GM19452 (cell line): Measurements from ENCODE around the gene GALC.

ENCODE experiments used
- ATAC-seq: cut with Tn5 transposase; IDR thresholded peaks from one replicate; pipeline ENCODE4 v1.9.1; 2021; ENCODE audit not compliant: unreplicated experiment

GALC gene

GRCh38 chr14:87960013-87960787, 32.8 kb downstream of the GALC start:
- no peak for ATAC-seq

- no peak for ATAC-seq
These were observed 37.5 kb downstream of the GALC start for GRCh38 chr14:87955501-87955900.

- ATAC-seq = peak; percentile 93
These were observed 40.5 kb downstream of the GALC start for GRCh38 chr14:87952307-87953094.

- no peak for ATAC-seq
These were observed 47.9 kb downstream of the GALC start for GRCh38 chr14:87944987-87945604.

GRCh38 chr14:87940894-87941293, 52.1 kb downstream of the GALC start:
- ATAC-seq = no peak

GRCh38 chr14:87940382-87940781, 52.6 kb downstream of the GALC start:
- peak; percentile 99 for ATAC-seq

- no peak for ATAC-seq
These were observed 57.1 kb downstream of the GALC start for GRCh38 chr14:87935886-87936285.

- ATAC-seq = no peak
These were observed 57.7 kb downstream of the GALC start for GRCh38 chr14:87935081-87935828.

GRCh38 chr14:87934185-87934584, 58.8 kb downstream of the GALC start:
- ATAC-seq = no peak

GRCh38 chr14:87916886-87917275, 76.1 kb downstream of the GALC start:
- no peak for ATAC-seq

- ATAC-seq = no peak
These were observed 76.7 kb downstream of the GALC start for GRCh38 chr14:87916103-87916885.

GRCh38 chr14:87908550-87908949, 84.4 kb downstream of the GALC start:
- ATAC-seq = no peak

- no peak for ATAC-seq
These were observed 91.3 kb downstream of the GALC start for GRCh38 chr14:87901652-87902051.

GRCh38 chr14:87901236-87901635, 91.7 kb downstream of the GALC start:
- ATAC-seq = no peak

GRCh38 chr14:87899228-87899627, 93.8 kb downstream of the GALC start:
- no peak for ATAC-seq

GRCh38 chr14:87898301-87898700, 94.7 kb downstream of the GALC start:
- no peak for ATAC-seq

GRCh38 chr14:87896393-87897380, 96.3 kb downstream of the GALC start:
- no peak for ATAC-seq

GRCh38 chr14:87894920-87895319, 98.1 kb downstream of the GALC start:
- ATAC-seq = no peak

- ATAC-seq = no peak
These were observed 100.2 kb downstream of the GALC start for GRCh38 chr14:87892763-87893162.
